HEK293 (cell line): ENCODE measurements around the gene ZMYM4.

ENCODE experiments used
- BCL11A ChIP-seq: fragments of 450-650 bp; formaldehyde crosslinking; IDR thresholded peaks from 2 replicates; pipeline ENCODE4 v1.5.1; 2016; ENCODE audit warnings: low read depth, missing biosample characterization, missing genetic modification characterization
- SETDB1 ChIP-seq: IDR thresholded peaks from one replicate; pipeline ENCODE4 v1.6.1; 2017; ENCODE audit warnings: mild to moderate bottlenecking, low read length, moderate library complexity, mixed read lengths; ENCODE audit not compliant: insufficient read length
- TCF7L2 ChIP-seq: IDR thresholded peaks from 2 replicates; pipeline ENCODE4 v1.6.1; 2011; ENCODE audit warnings: low read depth, mild to moderate bottlenecking, inconsistent platforms, low read length, moderate library complexity, borderline replicate concordance
- ZNF2 ChIP-seq: fragments of 450-650 bp; formaldehyde crosslinking; IDR thresholded peaks from 2 replicates; pipeline ENCODE4 v1.5.1; 2016; ENCODE audit warnings: missing biosample characterization, missing genetic modification characterization
- ZNF302 ChIP-seq: fragments of 450-650 bp; formaldehyde crosslinking; IDR thresholded peaks from 2 replicates; pipeline ENCODE4 v1.5.1; 2016; ENCODE audit warnings: missing biosample characterization, missing genetic modification characterization, low read depth
- TF ChIP-seq, protein P1 (sequence below): fragments of 450-650 bp; formaldehyde crosslinking; IDR thresholded peaks from 2 replicates; pipeline ENCODE4 v1.5.1; 2016; ENCODE audit warnings: missing biosample characterization, missing genetic modification characterization

DNA sequence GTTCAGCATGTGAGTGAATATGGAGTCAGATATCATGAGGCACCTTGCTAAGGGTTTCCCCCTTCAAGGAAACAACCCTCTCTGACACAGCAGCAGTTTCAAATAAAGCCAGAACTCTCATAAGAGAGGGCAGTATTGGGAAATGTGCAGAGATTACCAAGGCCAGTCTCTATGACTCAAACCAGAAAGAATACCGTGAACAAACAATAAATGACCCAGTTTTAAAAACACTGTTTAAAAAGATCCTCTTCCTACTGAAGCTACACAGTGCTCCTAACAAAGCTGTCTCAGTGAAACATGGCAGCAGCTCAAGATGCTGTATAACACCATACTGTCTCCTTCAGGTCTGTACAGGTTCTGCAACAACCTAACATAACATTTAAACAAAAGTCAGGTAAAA lies 186.1 kb downstream of the ZMYM4 start:
- no peak for TF ChIP-seq ZNF2 (tag by site-specific recombination)
- no peak for TF ChIP-seq BCL11A (tag by site-specific recombination)
- TF ChIP-seq, protein P1, sequence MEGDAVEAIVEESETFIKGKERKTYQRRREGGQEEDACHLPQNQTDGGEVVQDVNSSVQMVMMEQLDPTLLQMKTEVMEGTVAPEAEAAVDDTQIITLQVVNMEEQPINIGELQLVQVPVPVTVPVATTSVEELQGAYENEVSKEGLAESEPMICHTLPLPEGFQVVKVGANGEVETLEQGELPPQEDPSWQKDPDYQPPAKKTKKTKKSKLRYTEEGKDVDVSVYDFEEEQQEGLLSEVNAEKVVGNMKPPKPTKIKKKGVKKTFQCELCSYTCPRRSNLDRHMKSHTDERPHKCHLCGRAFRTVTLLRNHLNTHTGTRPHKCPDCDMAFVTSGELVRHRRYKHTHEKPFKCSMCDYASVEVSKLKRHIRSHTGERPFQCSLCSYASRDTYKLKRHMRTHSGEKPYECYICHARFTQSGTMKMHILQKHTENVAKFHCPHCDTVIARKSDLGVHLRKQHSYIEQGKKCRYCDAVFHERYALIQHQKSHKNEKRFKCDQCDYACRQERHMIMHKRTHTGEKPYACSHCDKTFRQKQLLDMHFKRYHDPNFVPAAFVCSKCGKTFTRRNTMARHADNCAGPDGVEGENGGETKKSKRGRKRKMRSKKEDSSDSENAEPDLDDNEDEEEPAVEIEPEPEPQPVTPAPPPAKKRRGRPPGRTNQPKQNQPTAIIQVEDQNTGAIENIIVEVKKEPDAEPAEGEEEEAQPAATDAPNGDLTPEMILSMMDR (tag by site-specific recombination), result no peak
- no peak for TF ChIP-seq TCF7L2
- TF ChIP-seq ZNF302 (tag by site-specific recombination), result no peak
- no peak for TF ChIP-seq SETDB1
